IMR-90 (cell line): ENCODE measurements around the gene PLIN5.

ENCODE experiments used
- CEBPB ChIP-seq: IDR thresholded peaks from 2 replicates; pipeline ENCODE4 v1.6.1; 2012; ENCODE audit warnings: low read depth, low read length, improper control_type of control experiment
- CHD1 ChIP-seq: IDR thresholded peaks from 2 replicates; pipeline ENCODE4 v1.6.1; 2012; ENCODE audit warnings: low read depth, low read length, improper control_type of control experiment
- MAFK ChIP-seq: IDR thresholded peaks from 2 replicates; pipeline ENCODE4 v1.6.1; 2012; ENCODE audit warnings: low read depth, low read length, improper control_type of control experiment
- MAZ ChIP-seq: IDR thresholded peaks from 2 replicates; pipeline ENCODE4 v1.6.1; 2012; ENCODE audit warnings: low read depth, mild to moderate bottlenecking, low read length, improper control_type of control experiment, moderate library complexity, borderline replicate concordance
- NFE2L2 ChIP-seq: fragments of 150-350 bp; IDR thresholded peaks from 2 replicates; pipeline ENCODE4 v1.6.1; 2016; ENCODE audit warnings: low read depth, mild to moderate bottlenecking, low read length
- POLR2A ChIP-seq: IDR thresholded peaks from 2 replicates; pipeline ENCODE4 v1.6.1; 2012; ENCODE audit warnings: mild to moderate bottlenecking, low read depth, low read length
- RAD21 ChIP-seq: IDR thresholded peaks from 2 replicates; pipeline ENCODE4 v1.6.1; 2012; ENCODE audit warnings: low read length, improper control_type of control experiment
- RCOR1 ChIP-seq: IDR thresholded peaks from 2 replicates; pipeline ENCODE4 v1.6.1; 2012; ENCODE audit warnings: mild to moderate bottlenecking, low read length, improper control_type of control experiment; ENCODE audit not compliant: insufficient replicate concordance
- RFX5 ChIP-seq: IDR thresholded peaks from 2 replicates; pipeline ENCODE4 v1.8.0; 2012; ENCODE audit warnings: low read depth, mild to moderate bottlenecking, low read length, moderate library complexity
- SMC3 ChIP-seq: fragments of 150-350 bp; IDR thresholded peaks from 2 replicates; pipeline ENCODE4 v1.6.1; 2016; ENCODE audit warnings: low read depth, mild to moderate bottlenecking, antibody characterized with exemption, low read length, moderate library complexity
- TF ChIP-seq, protein P1 (sequence below): conservative IDR thresholded peaks from 2 replicates; pipeline ENCODE4 v1.5.1; 2012; ENCODE audit warnings: mild to moderate bottlenecking, low read depth, low read length, improper control_type of control experiment
- TF ChIP-seq, protein P2 (sequence below): fragments of 150-350 bp; IDR thresholded peaks from 2 replicates; pipeline ENCODE4 v1.6.1; 2017; ENCODE audit warnings: mild to moderate bottlenecking, antibody characterized with exemption, low read length, low read depth

DNA sequence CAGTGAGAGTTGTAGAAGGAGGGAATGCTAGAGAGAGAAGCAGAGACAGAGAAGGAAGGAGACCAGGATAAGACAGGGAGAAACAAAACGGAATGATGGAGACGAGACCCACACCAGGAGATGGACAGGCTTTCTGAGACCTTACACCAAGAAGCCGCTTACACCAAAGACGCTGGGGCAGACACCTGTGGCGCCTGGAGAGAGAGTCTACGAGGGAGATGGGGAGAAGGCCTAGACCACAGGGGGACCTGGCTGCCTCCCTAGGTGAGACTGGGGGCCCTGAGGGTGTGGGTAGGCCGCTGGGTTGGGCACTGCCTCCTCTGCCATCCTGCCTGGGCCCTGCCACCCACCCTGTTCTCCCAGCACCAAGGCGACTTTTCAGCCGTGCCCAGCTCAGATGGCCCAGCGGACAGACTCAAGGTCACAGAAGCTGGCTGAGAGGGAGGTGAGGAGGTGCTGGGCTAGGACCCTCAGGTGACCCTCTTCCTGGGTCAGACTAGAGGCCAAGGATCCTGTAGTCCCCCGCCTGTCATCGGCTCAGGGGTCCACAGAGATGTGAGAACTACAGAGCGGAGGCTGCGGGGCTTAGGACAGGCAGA lies 5.0 kb downstream of the PLIN5 start:
- TF ChIP-seq MAFK (no peak), POLR2A (no peak), RFX5 (no peak), CEBPB (no peak), SMC3 (no peak), MAZ (no peak), RAD21 (no peak), RCOR1 (no peak), CHD1 (no peak), NFE2L2 (no peak)
- TF ChIP-seq, protein P1, sequence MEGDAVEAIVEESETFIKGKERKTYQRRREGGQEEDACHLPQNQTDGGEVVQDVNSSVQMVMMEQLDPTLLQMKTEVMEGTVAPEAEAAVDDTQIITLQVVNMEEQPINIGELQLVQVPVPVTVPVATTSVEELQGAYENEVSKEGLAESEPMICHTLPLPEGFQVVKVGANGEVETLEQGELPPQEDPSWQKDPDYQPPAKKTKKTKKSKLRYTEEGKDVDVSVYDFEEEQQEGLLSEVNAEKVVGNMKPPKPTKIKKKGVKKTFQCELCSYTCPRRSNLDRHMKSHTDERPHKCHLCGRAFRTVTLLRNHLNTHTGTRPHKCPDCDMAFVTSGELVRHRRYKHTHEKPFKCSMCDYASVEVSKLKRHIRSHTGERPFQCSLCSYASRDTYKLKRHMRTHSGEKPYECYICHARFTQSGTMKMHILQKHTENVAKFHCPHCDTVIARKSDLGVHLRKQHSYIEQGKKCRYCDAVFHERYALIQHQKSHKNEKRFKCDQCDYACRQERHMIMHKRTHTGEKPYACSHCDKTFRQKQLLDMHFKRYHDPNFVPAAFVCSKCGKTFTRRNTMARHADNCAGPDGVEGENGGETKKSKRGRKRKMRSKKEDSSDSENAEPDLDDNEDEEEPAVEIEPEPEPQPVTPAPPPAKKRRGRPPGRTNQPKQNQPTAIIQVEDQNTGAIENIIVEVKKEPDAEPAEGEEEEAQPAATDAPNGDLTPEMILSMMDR, result no peak
- TF ChIP-seq, protein P2, sequence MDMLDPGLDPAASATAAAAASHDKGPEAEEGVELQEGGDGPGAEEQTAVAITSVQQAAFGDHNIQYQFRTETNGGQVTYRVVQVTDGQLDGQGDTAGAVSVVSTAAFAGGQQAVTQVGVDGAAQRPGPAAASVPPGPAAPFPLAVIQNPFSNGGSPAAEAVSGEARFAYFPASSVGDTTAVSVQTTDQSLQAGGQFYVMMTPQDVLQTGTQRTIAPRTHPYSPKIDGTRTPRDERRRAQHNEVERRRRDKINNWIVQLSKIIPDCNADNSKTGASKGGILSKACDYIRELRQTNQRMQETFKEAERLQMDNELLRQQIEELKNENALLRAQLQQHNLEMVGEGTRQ, result no peak
